ENCODE data around the gene SPTBN4.
"Not testable (repeated sequence)": the region's sequence is repeated elsewhere in the genome, so short reads cannot be mapped to it uniquely, and the experiment has no call there.

DNA sequence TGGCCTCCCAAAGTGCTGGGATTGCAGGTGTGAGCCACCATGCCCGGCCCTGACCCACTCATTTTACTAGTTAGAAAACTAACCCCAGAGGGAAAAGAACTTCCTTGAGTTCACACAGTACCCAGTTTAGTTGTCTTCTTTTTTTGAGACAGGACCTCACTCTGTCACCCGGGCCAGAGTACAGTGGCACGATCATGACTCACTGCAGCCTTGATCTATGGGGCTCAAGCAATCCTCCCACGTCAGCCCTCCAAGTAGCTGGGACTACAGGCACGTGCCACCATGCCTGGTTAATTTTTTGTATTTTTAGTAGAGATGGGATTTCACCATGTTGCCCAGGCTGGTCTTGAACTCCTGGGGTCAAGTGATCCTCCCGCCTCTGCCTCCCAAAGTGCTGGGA is 55.1 kb downstream of the SPTBN4 start:
- not testable (repeated sequence) for TF ChIP-seq CTCF (IDR thresholded peaks at IDR 0.05; ENCODE audit: insufficient read depth, low read depth, low read length); EZH2 (IDR thresholded peaks at IDR 0.05; ENCODE audit: insufficient read depth, low read length)

Measured in astrocyte (in vitro differentiated cells and primary cell).